ENCODE data around the gene HSBP1L1. TPM values are rescaled to one million over a fixed set of nuclear protein-coding genes. Genes with fewer than 3 reads are reported as not detected.
"Not testable (repeated sequence)": the region's sequence is repeated elsewhere in the genome, so short reads cannot be mapped to it uniquely, and the experiment has no call there.

HSBP1L1 gene
- total RNA-seq, 1 donor from 2014 or later = 21.4 TPM

DNA sequence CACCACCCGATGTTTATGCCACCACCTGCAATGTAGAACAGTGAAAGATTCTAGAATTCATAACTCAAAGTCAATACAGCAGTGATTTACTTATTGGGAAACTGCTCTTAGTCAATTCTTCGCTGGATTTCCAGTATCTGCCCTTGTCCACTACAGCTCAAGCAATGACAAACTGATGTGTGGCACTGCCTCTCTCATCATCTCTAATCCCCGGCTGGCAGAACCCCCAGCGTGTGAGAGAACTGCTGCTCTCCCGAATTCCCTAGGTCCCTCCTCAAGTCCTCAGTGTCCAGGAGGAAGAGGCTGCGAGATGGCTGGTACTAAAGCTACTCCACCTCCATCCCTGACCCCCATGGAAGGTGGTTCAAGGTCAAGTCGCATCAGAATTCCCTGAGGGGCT is 22.3 kb downstream of the HSBP1L1 start:
- DNase-seq (ENCODE audit: low spot score) = no peak

DNA sequence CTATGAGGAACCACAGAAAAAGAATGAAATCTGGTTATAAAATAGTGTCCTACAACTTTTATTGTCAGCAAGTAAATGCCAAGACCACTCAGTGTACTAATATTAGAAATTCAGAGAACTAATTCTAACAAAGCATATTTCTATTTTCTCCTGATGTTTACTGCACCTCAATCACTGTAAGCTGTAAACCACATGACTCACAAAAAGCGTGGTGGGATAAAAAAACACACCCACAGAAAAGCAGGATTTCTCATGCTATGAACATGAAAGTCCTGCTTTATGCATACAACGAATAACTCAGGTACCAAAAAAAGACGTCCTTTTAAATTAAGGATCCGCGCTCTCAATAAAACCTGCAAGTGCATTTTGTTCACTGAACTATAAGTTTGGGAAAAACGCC is 23.1 kb downstream of the HSBP1L1 start:
- no peak for DNase-seq (ENCODE audit: low spot score)

GRCh38 chr18:79988071-79988450 is 23.6 kb downstream of the HSBP1L1 start:
- peak; percentile 38 for DNase-seq (ENCODE audit: low spot score)

DNA sequence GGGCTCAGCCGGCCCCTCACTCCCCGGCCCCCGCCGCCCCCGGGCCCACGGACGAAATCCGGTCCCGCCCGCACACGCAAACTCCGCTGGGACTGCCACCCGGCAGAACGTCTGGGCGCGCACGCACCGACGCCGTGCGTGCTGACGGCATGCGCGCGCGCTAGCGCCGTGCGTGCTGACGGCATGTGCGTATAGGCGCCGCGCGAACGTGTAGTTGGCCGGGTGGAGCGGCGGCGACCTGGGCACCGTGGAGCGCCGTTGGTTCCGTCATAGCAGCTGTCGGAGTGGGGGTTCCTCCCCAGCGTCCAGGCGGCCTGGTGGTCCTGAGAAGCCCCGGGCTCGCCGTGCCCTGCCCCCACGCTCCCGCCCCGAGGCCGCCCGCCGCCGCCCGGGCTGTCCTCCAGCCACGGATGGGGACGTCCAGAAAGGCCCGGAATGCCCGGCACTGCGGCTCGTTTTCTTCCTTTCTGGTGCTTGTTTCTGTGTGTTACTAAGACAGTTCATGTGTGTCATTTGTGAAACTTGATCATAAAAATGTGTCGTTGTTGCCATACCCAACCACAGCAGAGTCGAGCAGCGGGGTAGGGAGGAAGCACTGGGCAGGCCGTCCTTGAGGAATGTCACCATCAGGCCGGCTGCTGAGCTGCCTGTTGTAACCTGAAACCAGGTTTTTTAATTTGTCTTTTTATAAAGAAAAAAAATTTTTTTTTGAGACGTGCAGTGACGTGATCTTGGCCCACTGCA is 24.2 kb downstream of the HSBP1L1 start, which contains the start of gene TXNL4A:
Gene TXNL4A (minus strand): TSS at position 113 of the 744 bp plus-strand sequence. CDS start 171 bp downstream, outside the sequence.
- peak; percentile 86 for DNase-seq (ENCODE audit: low spot score)

GRCh38 chr18:79989195-79989497 is 24.7 kb downstream of the HSBP1L1 start:
- DNase-seq (ENCODE audit: low spot score) = no peak

DNA sequence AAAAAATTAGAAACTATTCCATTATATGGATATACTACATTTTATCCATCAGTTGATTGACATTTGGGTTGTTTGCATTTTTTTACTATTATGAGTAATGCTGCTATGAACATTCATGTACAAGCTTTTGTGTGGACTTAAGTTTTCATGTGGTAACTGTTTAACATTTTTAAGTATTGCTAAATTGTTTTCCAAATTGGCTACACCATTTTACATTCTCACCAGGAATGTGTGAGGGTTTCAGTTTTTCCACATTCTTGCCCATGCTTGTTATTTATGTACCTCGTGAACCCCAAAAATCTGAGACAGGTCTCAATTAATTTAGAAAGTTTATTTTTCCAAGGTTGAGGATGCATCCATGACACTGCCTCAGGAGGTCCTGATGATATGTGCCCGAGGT is 27.1 kb downstream of the HSBP1L1 start:
- no peak for DNase-seq (ENCODE audit: low spot score)

DNA sequence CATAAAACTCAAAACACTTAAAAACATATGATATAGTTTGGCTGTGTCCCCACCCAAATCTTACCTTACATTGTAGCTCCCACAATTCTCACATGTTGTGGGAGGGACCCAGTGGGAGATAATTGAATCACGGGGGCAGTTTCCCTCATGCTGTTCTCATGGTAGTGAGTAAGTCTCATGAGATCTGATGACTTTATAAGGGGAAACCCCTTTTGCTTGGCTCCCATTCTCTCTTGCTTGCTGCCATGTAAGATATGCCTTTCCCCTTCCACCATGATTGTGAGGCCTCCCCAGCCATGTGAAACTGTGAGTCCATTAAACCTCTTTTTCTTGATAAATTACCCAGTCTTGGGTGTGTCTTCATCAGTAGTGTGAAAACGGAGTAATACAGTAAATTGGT is 35.3 kb downstream of the HSBP1L1 start:
- DNase-seq (ENCODE audit: low spot score) = not testable (repeated sequence)

- no peak for DNase-seq (ENCODE audit: low spot score)
Observed at GRCh38 chr18:80000877-80001276, 36.4 kb downstream of the HSBP1L1 start.

DNA sequence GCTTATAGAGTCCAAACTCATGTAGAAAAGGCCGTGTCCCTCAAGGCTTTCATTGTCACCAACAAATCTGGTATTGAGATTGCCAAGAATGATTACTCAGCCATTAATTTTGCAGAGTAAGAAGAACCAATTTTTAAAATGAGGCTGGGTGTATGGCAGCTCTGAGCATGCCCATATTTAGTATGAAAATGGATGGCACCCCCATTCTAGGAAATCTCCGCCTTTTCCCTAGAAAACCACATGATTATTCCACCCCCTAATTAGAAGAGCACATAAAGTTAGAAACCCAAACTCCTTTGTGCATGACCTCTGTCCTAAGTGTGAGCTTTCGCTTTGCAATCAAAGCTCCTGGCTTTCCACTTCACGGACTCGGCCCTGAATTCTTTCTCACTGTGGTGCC is 38.0 kb downstream of the HSBP1L1 start:
- no peak for DNase-seq (ENCODE audit: low spot score)

- DNase-seq (ENCODE audit: low spot score) = no peak
Observed at GRCh38 chr18:80004600-80005342, 40.3 kb downstream of the HSBP1L1 start.

DNA sequence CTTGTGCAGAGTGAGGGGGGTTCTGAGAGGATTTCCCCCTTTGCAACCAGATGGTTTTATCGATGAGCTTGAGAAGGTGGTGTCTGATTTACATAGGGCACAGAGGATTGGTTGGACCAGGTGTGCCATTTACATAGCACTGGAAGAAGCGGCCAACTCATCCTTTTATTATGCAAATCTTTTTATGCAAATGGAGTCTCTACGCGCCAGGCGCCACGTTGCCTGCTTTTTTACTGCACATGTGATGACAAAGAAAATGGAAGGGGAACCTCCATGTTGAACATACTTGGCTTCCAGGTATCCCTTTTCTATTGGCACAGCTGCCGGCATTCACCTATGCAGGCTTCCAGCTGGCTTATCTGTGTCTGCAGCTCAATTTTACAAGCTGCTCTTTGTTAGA is 42.3 kb downstream of the HSBP1L1 start:
- no peak for DNase-seq (ENCODE audit: low spot score)

GRCh38 chr18:80009661-80010550 is 45.5 kb downstream of the HSBP1L1 start:
- DNase-seq (ENCODE audit: low spot score) = peak; percentile 84

GRCh38 chr18:80010551-80010906 is 46.1 kb downstream of the HSBP1L1 start:
- no peak for DNase-seq (ENCODE audit: low spot score)

GRCh38 chr18:80011496-80012137 is 47.2 kb downstream of the HSBP1L1 start:
- DNase-seq (ENCODE audit: low spot score) = not testable (repeated sequence)

GRCh38 chr18:80012714-80013113 is 48.3 kb downstream of the HSBP1L1 start:
- DNase-seq (ENCODE audit: low spot score) = no peak

Other genes with a start within 250 kb of the HSBP1L1 start
- not detected for gene KCNG2, start 166.7 kb upstream of the HSBP1L1 start, total RNA-seq
- gene SLC66A2, start 13.0 kb upstream of the HSBP1L1 start, total RNA-seq = 61.3 TPM
- 76.7 TPM for gene TXNL4A, start 23.9 kb downstream of the HSBP1L1 start, total RNA-seq
- gene RBFA, start 69.8 kb downstream of the HSBP1L1 start, total RNA-seq = 17.7 TPM
- gene ADNP2, start 144.6 kb downstream of the HSBP1L1 start, total RNA-seq = 16.2 TPM

Data from mucosa of gallbladder (tissue), 1 donor.